Measurements from ENCODE around the gene ILKAP. TPM values are rescaled to one million over a fixed set of nuclear protein-coding genes. Genes with fewer than 3 reads are reported as not detected.

Gene ILKAP
- polyA plus RNA-seq, 2 of the 4 experiments (the other 2 are of a cell fraction) = 36.3 to 41.4 TPM

GRCh38 chr2:238146884-238147544 lies 56.5 kb downstream of the ILKAP start:
- TF ChIP-seq PHF8 (IDR thresholded peaks at IDR 0.05; ENCODE audit: borderline replicate concordance, low read depth) (no peak), NR3C1 (IDR thresholded peaks at IDR 0.05) (no peak), EP300 (IDR thresholded peaks at IDR 0.05) (no peak), EHMT2 (IDR thresholded peaks at IDR 0.05; ENCODE audit: low read depth) (no peak), TP53 (CRISPR knock-in tag; IDR thresholded peaks at IDR 0.05) (no peak), MYC (IDR thresholded peaks at IDR 0.05; ENCODE audit: borderline replicate concordance, low read length) (no peak), GATA3 (IDR thresholded peaks at IDR 0.05; ENCODE audit: borderline replicate concordance) (no peak), CHD4 (IDR thresholded peaks at IDR 0.05; ENCODE audit: borderline replicate concordance) (no peak), FOXS1 (CRISPR knock-in tag; IDR thresholded peaks at IDR 0.05) (no peak)
- TF ChIP-seq, protein P1, sequence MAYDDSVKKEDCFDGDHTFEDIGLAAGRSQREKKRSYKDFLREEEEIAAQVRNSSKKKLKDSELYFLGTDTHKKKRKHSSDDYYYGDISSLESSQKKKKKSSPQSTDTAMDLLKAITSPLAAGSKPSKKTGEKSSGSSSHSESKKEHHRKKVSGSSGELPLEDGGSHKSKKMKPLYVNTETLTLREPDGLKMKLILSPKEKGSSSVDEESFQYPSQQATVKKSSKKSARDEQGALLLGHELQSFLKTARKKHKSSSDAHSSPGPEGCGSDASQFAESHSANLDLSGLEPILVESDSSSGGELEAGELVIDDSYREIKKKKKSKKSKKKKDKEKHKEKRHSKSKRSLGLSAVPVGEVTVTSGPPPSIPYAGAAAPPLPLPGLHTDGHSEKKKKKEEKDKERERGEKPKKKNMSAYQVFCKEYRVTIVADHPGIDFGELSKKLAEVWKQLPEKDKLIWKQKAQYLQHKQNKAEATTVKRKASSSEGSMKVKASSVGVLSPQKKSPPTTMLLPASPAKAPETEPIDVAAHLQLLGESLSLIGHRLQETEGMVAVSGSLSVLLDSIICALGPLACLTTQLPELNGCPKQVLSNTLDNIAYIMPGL (CRISPR knock-in tag; IDR thresholded peaks at IDR 0.05; ENCODE audit: borderline replicate concordance) = no peak
- CTCF ChIA-PET = no interaction called here
- Histone ChIP-seq H3K4me1 (peaks cover 21% of the 10 kb centered on the region), H3K27ac (peak overlapping the region in 1 of 2 experiments; percentile 28; a peak in 1 of 6 replicates), H3K4me2 (no peak overlapping the region), H3K9me3 (no peaks in the 10 kb centered on the region), H3K4me3 (no peak overlapping the region)
- ATAC-seq = no peak
- DNase-seq (ENCODE audit: low read depth in 1 of 2, low spot score in 1 of 2) = no peak
- no peak for FAIRE-seq
- POLR2A ChIA-PET = no interaction called here
- WGBS (ENCODE audit: missing lambda C conversion rate) = 82% methylated on average over 12 of the region's 13 CpGs

DNA sequence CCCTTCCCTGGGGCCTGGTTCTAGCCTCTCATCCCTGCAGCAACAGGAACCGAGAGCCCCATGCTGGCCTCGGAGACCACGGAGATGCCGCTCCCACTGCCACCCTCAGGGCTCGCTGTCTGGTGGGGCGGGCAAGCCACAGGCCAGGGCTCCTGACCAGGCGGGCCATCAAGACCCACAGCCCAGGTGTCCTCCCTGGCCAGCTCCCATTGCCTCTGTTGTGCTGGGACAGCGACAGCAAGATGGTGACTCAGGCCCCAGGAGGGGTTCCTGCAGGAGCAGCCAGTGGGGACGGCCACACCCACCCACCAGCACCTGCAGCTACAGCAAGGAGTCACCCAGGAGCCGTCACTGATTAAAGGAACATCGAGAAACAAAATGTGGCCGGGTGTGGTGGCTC lies 57.6 kb downstream of the ILKAP start:
- Histone ChIP-seq H3K4me2 (no peak overlapping the region), H3K9me3 (no peaks in the 10 kb centered on the region), H3K4me3 (no peak overlapping the region), H3K27ac (no peak overlapping the region), H3K4me1 (peaks cover 32% of the 10 kb centered on the region)
- DNase-seq (ENCODE audit: low read depth in 1 of 2, low spot score in 1 of 2) = no peak
- ATAC-seq = no peak
- CTCF ChIA-PET = interaction anchor here (2.4 kb wide), 1 partner anchor 10 kb away, joined by 5 read pairs; no protein-coding TSS in a partner anchor
- no peak for FAIRE-seq
- TF ChIP-seq ZNF302 (CRISPR knock-in tag; IDR thresholded peaks at IDR 0.05) = no peak
- TF ChIP-seq, protein P2, sequence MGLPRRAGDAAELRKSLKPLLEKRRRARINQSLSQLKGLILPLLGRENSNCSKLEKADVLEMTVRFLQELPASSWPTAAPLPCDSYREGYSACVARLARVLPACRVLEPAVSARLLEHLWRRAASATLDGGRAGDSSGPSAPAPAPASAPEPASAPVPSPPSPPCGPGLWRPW (IDR thresholded peaks at IDR 0.05) = no peak
- TF ChIP-seq NR3C1 (IDR thresholded peaks at IDR 0.05) = no peak
- no peak for TF ChIP-seq EP300 (IDR thresholded peaks at IDR 0.05)
- no peak for TF ChIP-seq CBX8 (IDR thresholded peaks at IDR 0.05)
- TF ChIP-seq KDM1A (IDR thresholded peaks at IDR 0.05; ENCODE audit: low read depth) = no peak
- TF ChIP-seq TFCP2L1 (CRISPR knock-in tag; IDR thresholded peaks at IDR 0.05) = no peak
- no peak for TF ChIP-seq HOXB13 (CRISPR knock-in tag; IDR thresholded peaks at IDR 0.05; ENCODE audit: low read depth)
- no peak for TF ChIP-seq RNF2 (IDR thresholded peaks at IDR 0.05; ENCODE audit: borderline replicate concordance, low read depth)
- TF ChIP-seq CHD2 (IDR thresholded peaks at IDR 0.05; ENCODE audit: low read length, partially characterized antibody) = no peak
- no peak for TF ChIP-seq NPAS2 (CRISPR knock-in tag; IDR thresholded peaks at IDR 0.05; ENCODE audit: borderline replicate concordance)
- no peak for TF ChIP-seq HEYL (CRISPR knock-in tag; IDR thresholded peaks at IDR 0.05)
- TF ChIP-seq GATA3 (IDR thresholded peaks at IDR 0.05; ENCODE audit: borderline replicate concordance) = no peak
- TF ChIP-seq FOSB (CRISPR knock-in tag; IDR thresholded peaks at IDR 0.05) = no peak
- TF ChIP-seq MAZ (IDR thresholded peaks at IDR 0.05; ENCODE audit: borderline replicate concordance, low read depth, low read length) = no peak
- no peak for TF ChIP-seq RCOR1 (IDR thresholded peaks at IDR 0.05; ENCODE audit: low read depth, low read length)
- POLR2A ChIA-PET = no interaction called here
- 81% methylated on average over 10 of the region's 12 CpGs for WGBS (ENCODE audit: missing lambda C conversion rate)
